K562 (cell line): Measurements from ENCODE around the gene PARP14.

Experiments used
- ETV1 ChIP-seq: fragments of 450-650 bp; conservative IDR thresholded peaks from 2 replicates; pipeline ENCODE4 v1.6.1; 2016; ENCODE audit warnings: missing genetic modification characterization, control low read depth, low read depth, missing compliant biosample characterization
- MTA1 ChIP-seq: fragments of 450-650 bp; IDR thresholded peaks from 2 replicates; pipeline ENCODE4 v1.6.1; 2017; ENCODE audit warnings: borderline replicate concordance
- PHF8 ChIP-seq: fragments of 200-600 bp; sonication (generic); IDR thresholded peaks from 2 replicates; pipeline ENCODE4 v1.6.1; 2012; ENCODE audit warnings: mixed run types, mild to moderate bottlenecking, inconsistent platforms, low read length, moderate library complexity, borderline replicate concordance
- POLR2A ChIP-seq: fragments of 450-650 bp; conservative IDR thresholded peaks from 2 replicates; pipeline ENCODE4 v1.6.1; 2016
- SIN3A ChIP-seq, 2 experiments: fragments of 150-350 bp in 1 of 2; IDR thresholded peaks; 2 replicates each; pipeline ENCODE4 v1.6.1; 2011 to 2016; ENCODE audit warnings: borderline replicate concordance in 2 of 2, low read depth in 2 of 2, low read length in 2 of 2, mild to moderate bottlenecking in 2 of 2, moderate library complexity in 2 of 2; ENCODE audit not compliant: control insufficient read depth in 1 of 2
- SRSF3 ChIP-seq: fragments of 200-400 bp; formaldehyde crosslinking; IDR thresholded peaks from 2 replicates; pipeline ENCODE4 v1.6.1; 2016; ENCODE audit warnings: mild to moderate bottlenecking, low read length, moderate library complexity; ENCODE audit not compliant: insufficient read depth
- TEAD4 ChIP-seq, 2 experiments: sonication (generic) in 1 of 2; formaldehyde crosslinking in 1 of 2; IDR thresholded peaks; 2 replicates each; pipeline versions ENCODE4 v1.6.1 to v1.8.0; 2012 to 2022; ENCODE audit warnings: borderline replicate concordance in 1 of 2, inconsistent platforms in 1 of 2, low read length in 1 of 2, mild to moderate bottlenecking in 1 of 2, missing genetic modification reagents in 1 of 2
- TF ChIP-seq, protein P1 (sequence below): fragments of 450-650 bp; IDR thresholded peaks from 2 replicates; pipeline ENCODE4 v1.6.1; 2017; ENCODE audit warnings: mild to moderate bottlenecking, moderate library complexity
- TF ChIP-seq, protein P2 (sequence below): fragments of 450-650 bp; IDR thresholded peaks from 2 replicates; pipeline ENCODE4 v1.6.1; 2016; ENCODE audit warnings: mild to moderate bottlenecking, moderate library complexity

DNA sequence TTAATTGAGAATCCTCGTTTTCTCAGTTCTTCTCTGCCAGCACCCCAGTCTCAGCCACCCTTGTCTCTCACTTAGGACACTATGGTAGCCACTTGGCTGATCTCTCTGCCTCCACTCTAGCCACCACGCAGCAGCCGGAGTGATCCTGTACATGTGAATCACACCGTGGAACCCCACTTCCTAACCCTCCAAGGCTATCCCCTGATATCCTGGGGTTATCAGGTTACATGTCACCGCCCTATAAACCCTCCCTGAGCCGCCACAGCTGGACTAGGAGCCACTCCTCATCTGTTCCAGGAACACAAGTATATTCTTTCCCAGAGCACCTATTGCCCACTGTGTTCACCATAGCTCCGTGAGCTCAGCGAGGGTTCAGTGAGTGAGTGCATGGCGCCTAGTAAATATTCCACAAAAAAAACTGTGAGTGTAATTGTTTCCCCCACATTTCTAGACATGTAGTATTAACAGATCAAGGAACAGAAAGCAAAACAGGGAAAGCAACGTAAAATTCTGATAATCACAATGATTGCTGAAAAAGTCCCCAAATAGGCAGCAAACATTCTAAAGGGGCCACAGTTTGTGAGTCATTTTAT, 661 bp upstream of the PARP14 start:
- TF ChIP-seq SIN3A (IDR thresholded peaks at IDR 0.05; ENCODE audit: borderline replicate concordance in 2 of 2, control insufficient read depth in 1 of 2, low read depth in 2 of 2, low read length in 2 of 2) (no peak), PHF8 (no peak), ETV1 (tag) (no peak), TEAD4 (IDR thresholded peaks at IDR 0.05; ENCODE audit: low read length) (no peak), TEAD4 (CRISPR knock-in tag; IDR thresholded peaks at IDR 0.05; ENCODE audit: borderline replicate concordance) (no peak), POLR2A (no peak; the same call in 1 of the 2 replicates), SRSF3 (no peak), MTA1 (no peak)
- TF ChIP-seq, protein P1, sequence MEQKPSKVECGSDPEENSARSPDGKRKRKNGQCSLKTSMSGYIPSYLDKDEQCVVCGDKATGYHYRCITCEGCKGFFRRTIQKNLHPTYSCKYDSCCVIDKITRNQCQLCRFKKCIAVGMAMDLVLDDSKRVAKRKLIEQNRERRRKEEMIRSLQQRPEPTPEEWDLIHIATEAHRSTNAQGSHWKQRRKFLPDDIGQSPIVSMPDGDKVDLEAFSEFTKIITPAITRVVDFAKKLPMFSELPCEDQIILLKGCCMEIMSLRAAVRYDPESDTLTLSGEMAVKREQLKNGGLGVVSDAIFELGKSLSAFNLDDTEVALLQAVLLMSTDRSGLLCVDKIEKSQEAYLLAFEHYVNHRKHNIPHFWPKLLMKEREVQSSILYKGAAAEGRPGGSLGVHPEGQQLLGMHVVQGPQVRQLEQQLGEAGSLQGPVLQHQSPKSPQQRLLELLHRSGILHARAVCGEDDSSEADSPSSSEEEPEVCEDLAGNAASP, result no peak
- TF ChIP-seq, protein P2, sequence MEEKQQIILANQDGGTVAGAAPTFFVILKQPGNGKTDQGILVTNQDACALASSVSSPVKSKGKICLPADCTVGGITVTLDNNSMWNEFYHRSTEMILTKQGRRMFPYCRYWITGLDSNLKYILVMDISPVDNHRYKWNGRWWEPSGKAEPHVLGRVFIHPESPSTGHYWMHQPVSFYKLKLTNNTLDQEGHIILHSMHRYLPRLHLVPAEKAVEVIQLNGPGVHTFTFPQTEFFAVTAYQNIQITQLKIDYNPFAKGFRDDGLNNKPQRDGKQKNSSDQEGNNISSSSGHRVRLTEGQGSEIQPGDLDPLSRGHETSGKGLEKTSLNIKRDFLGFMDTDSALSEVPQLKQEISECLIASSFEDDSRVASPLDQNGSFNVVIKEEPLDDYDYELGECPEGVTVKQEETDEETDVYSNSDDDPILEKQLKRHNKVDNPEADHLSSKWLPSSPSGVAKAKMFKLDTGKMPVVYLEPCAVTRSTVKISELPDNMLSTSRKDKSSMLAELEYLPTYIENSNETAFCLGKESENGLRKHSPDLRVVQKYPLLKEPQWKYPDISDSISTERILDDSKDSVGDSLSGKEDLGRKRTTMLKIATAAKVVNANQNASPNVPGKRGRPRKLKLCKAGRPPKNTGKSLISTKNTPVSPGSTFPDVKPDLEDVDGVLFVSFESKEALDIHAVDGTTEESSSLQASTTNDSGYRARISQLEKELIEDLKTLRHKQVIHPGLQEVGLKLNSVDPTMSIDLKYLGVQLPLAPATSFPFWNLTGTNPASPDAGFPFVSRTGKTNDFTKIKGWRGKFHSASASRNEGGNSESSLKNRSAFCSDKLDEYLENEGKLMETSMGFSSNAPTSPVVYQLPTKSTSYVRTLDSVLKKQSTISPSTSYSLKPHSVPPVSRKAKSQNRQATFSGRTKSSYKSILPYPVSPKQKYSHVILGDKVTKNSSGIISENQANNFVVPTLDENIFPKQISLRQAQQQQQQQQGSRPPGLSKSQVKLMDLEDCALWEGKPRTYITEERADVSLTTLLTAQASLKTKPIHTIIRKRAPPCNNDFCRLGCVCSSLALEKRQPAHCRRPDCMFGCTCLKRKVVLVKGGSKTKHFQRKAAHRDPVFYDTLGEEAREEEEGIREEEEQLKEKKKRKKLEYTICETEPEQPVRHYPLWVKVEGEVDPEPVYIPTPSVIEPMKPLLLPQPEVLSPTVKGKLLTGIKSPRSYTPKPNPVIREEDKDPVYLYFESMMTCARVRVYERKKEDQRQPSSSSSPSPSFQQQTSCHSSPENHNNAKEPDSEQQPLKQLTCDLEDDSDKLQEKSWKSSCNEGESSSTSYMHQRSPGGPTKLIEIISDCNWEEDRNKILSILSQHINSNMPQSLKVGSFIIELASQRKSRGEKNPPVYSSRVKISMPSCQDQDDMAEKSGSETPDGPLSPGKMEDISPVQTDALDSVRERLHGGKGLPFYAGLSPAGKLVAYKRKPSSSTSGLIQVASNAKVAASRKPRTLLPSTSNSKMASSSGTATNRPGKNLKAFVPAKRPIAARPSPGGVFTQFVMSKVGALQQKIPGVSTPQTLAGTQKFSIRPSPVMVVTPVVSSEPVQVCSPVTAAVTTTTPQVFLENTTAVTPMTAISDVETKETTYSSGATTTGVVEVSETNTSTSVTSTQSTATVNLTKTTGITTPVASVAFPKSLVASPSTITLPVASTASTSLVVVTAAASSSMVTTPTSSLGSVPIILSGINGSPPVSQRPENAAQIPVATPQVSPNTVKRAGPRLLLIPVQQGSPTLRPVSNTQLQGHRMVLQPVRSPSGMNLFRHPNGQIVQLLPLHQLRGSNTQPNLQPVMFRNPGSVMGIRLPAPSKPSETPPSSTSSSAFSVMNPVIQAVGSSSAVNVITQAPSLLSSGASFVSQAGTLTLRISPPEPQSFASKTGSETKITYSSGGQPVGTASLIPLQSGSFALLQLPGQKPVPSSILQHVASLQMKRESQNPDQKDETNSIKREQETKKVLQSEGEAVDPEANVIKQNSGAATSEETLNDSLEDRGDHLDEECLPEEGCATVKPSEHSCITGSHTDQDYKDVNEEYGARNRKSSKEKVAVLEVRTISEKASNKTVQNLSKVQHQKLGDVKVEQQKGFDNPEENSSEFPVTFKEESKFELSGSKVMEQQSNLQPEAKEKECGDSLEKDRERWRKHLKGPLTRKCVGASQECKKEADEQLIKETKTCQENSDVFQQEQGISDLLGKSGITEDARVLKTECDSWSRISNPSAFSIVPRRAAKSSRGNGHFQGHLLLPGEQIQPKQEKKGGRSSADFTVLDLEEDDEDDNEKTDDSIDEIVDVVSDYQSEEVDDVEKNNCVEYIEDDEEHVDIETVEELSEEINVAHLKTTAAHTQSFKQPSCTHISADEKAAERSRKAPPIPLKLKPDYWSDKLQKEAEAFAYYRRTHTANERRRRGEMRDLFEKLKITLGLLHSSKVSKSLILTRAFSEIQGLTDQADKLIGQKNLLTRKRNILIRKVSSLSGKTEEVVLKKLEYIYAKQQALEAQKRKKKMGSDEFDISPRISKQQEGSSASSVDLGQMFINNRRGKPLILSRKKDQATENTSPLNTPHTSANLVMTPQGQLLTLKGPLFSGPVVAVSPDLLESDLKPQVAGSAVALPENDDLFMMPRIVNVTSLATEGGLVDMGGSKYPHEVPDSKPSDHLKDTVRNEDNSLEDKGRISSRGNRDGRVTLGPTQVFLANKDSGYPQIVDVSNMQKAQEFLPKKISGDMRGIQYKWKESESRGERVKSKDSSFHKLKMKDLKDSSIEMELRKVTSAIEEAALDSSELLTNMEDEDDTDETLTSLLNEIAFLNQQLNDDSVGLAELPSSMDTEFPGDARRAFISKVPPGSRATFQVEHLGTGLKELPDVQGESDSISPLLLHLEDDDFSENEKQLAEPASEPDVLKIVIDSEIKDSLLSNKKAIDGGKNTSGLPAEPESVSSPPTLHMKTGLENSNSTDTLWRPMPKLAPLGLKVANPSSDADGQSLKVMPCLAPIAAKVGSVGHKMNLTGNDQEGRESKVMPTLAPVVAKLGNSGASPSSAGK, result 0 out of 2 replicates have a peak, but pooled peaks have one; percentile 20
